IMR-90 (cell line): ENCODE data around the gene ADAMTS6. TPM values are rescaled to one million over a fixed set of nuclear protein-coding genes. Genes with fewer than 3 reads are reported as not detected.

Experiments
- ATAC-seq: fragments of 200-7000 bp; cut with Tn5 transposase; 2 replicates; pipeline ENCODE4 v1.9.1; 2020; ENCODE audit warnings: low read depth, mild to moderate bottlenecking, moderate library complexity
- BruUV-seq: library from RNA; stranded (reverse); fragments of 400-500 nt; replicated peaks from 2 replicates; lab custom pipeline; 2021; lab: Mats Ljungman, UMichigan
- CTCF ChIA-PET: fragments of 300-600 bp; formaldehyde crosslinking; extraction: SDS; loops from one replicate; lab custom pipeline; 2021; ENCODE audit warnings: antibody characterized with exemption; lab: Yijun Ruan, JAX
- POLR2A ChIA-PET: fragments of 300-600 bp; sonication (Branson Sonifier 250); formaldehyde crosslinking; loops from one replicate; lab custom pipeline; 2022; ENCODE audit warnings: antibody characterized with exemption; ENCODE audit not compliant: unreplicated experiment; lab: Charles Lee
- DNase-seq: peaks from one replicate; pipeline ENCODE4 v3.0.0; 2013
- H2AFZ ChIP-seq: replicated peaks from 2 replicates; pipeline ENCODE3; 2013; ENCODE audit warnings: low read length, mild to moderate bottlenecking; ENCODE audit not compliant: poor library complexity
- H2AK5ac ChIP-seq: 2 replicates; pipeline ENCODE4 v1.6.1; 2013; ENCODE audit warnings: low read depth, low read length, inconsistent platforms
- H2AK9ac ChIP-seq: replicated peaks from 2 replicates; pipeline ENCODE3; 2013; ENCODE audit warnings: mild to moderate bottlenecking, low read depth, low read length, moderate library complexity; ENCODE audit not compliant: poor library complexity
- H2BK120ac ChIP-seq: 2 replicates; pipeline ENCODE4 v1.6.1; 2013; ENCODE audit warnings: low read depth, low read length, inconsistent platforms
- H2BK15ac ChIP-seq: 3 replicates; pipeline ENCODE4 v1.6.1; 2013; ENCODE audit warnings: low read depth, low read length, inconsistent platforms
- H2BK20ac ChIP-seq: 2 replicates; pipeline ENCODE4 v1.6.1; 2013; ENCODE audit warnings: low read depth, mild to moderate bottlenecking, inconsistent platforms, low read length, moderate library complexity
- H2BK5ac ChIP-seq: 2 replicates; pipeline ENCODE4 v1.6.1; 2013; ENCODE audit warnings: mild to moderate bottlenecking, low read depth, low read length, inconsistent platforms; ENCODE audit not compliant: poor library complexity, severe bottlenecking
- H3K14ac ChIP-seq: replicated peaks from 2 replicates; pipeline ENCODE4 v1.6.1; 2013; ENCODE audit warnings: low read depth, low read length, inconsistent platforms
- H3K18ac ChIP-seq: 2 replicates; pipeline ENCODE4 v1.6.1; 2013; ENCODE audit warnings: low read depth, low read length, control low read depth
- H3K23ac ChIP-seq: 2 replicates; pipeline ENCODE4 v1.6.1; 2013; ENCODE audit warnings: low read depth, low read length, inconsistent platforms
- H3K27ac ChIP-seq: 2 replicates; pipeline ENCODE4 v1.5.1; 2013; ENCODE audit warnings: mild to moderate bottlenecking, control low read depth, low read length; ENCODE audit not compliant: insufficient read depth
- H3K27me3 ChIP-seq: 2 replicates; pipeline ENCODE4 v1.6.1; 2013; ENCODE audit warnings: low read length; ENCODE audit not compliant: control insufficient read depth, insufficient read depth
- H3K36me3 ChIP-seq: 2 replicates; pipeline ENCODE4 v1.6.1; 2013; ENCODE audit warnings: low read length, mixed read lengths; ENCODE audit not compliant: control insufficient read depth, insufficient read depth
- H3K4ac ChIP-seq: 2 replicates; pipeline ENCODE4 v1.6.1; 2013; ENCODE audit warnings: low read depth, low read length, inconsistent platforms
- H3K4me1 ChIP-seq: 2 replicates; pipeline ENCODE4 v1.6.1; 2013; ENCODE audit warnings: low read length, mixed read lengths; ENCODE audit not compliant: control insufficient read depth, insufficient read depth
- H3K4me2 ChIP-seq: 2 replicates; pipeline ENCODE4 v1.6.1; 2013; ENCODE audit warnings: low read depth, mild to moderate bottlenecking, control low read depth, low read length, moderate library complexity
- H3K4me3 ChIP-seq: 2 replicates; pipeline ENCODE4 v1.5.1; 2013; ENCODE audit warnings: low read depth, mild to moderate bottlenecking, control low read depth, low read length, moderate library complexity; ENCODE audit not compliant: insufficient read depth
- H3K56ac ChIP-seq: 2 replicates; pipeline ENCODE4 v1.6.1; 2013; ENCODE audit warnings: low read length, inconsistent platforms; ENCODE audit not compliant: insufficient read depth; ENCODE audit errors: extremely low read depth
- H3K79me1 ChIP-seq, 2 experiments: 2 replicates each; pipeline ENCODE4 v1.6.1; 2013; ENCODE audit warnings: low read length in 2 of 2, inconsistent platforms in 1 of 2, low read depth in 1 of 2
- H3K9ac ChIP-seq: 2 replicates; pipeline ENCODE4 v1.6.1; 2013; ENCODE audit warnings: low read depth, low read length, control low read depth
- H3K9me1 ChIP-seq: 2 replicates; pipeline ENCODE4 v1.6.1; 2013; ENCODE audit warnings: low read length, inconsistent platforms; ENCODE audit not compliant: insufficient read depth
- H3K9me3 ChIP-seq: 2 replicates; pipeline ENCODE4 v1.6.1; 2013; ENCODE audit warnings: low read length; ENCODE audit not compliant: control insufficient read depth, insufficient read depth
- H4K20me1 ChIP-seq: 2 replicates; pipeline ENCODE4 v1.6.1; 2013; ENCODE audit warnings: low read length, inconsistent platforms; ENCODE audit not compliant: insufficient read depth
- H4K5ac ChIP-seq: 2 replicates; pipeline ENCODE4 v1.6.1; 2013; ENCODE audit warnings: mild to moderate bottlenecking, low read depth, low read length, control low read depth
- H4K8ac ChIP-seq, 2 experiments: 2 replicates each; pipeline ENCODE4 v1.6.1; 2013; ENCODE audit warnings: low read depth in 2 of 2, low read length in 2 of 2, control low read depth in 1 of 2, inconsistent platforms in 1 of 2
- H4K91ac ChIP-seq: 2 replicates; pipeline ENCODE4 v1.6.1; 2013; ENCODE audit warnings: low read depth, low read length, inconsistent platforms; ENCODE audit not compliant: insufficient read depth
- CHD1 ChIP-seq: IDR thresholded peaks from 2 replicates; pipeline ENCODE4 v1.6.1; 2012; ENCODE audit warnings: low read depth, low read length, improper control_type of control experiment
- MXI1 ChIP-seq: IDR thresholded peaks from 2 replicates; pipeline ENCODE4 v1.6.1; 2012; ENCODE audit warnings: low read depth, mild to moderate bottlenecking, low read length, moderate library complexity, borderline replicate concordance
- POLR2A ChIP-seq: IDR thresholded peaks from 2 replicates; pipeline ENCODE4 v1.6.1; 2012; ENCODE audit warnings: mild to moderate bottlenecking, low read depth, low read length
- RAD21 ChIP-seq: IDR thresholded peaks from 2 replicates; pipeline ENCODE4 v1.6.1; 2012; ENCODE audit warnings: low read length, improper control_type of control experiment
- RFX5 ChIP-seq: IDR thresholded peaks from 2 replicates; pipeline ENCODE4 v1.8.0; 2012; ENCODE audit warnings: low read depth, mild to moderate bottlenecking, low read length, moderate library complexity
- WGBS, 2 experiments: methylation state at CpG; one replicate each; pipeline versions ENCODE4 v1.1.5 to v1.1.7; 2013; ENCODE audit warnings: missing lambda C conversion rate in 2 of 2; ENCODE audit not compliant: insufficient read length in 1 of 2; ENCODE audit errors: extremely low coverage in 2 of 2; 5-methylcytosine and 5-hydroxymethylcytosine counted together
- dilution Hi-C: fragments of 300-500 bp; cut with HindIII; formaldehyde crosslinking; loops from one replicate; pipeline ENCODE4 v1.14.3; 2018; ENCODE audit warnings: low sequenced_read_pairs; ENCODE audit not compliant: unreplicated experiment
- in situ Hi-C: fragments of 300-500 bp; cut with MboI; formaldehyde crosslinking; loops from 3 replicates; pipeline ENCODE4 v1.14.3; 2019; ENCODE audit warnings: low sequenced_read_pairs, inconsistent platforms, mixed read lengths
- intact Hi-C: fragments of 100-400 bp; cut with micrococcal nuclease; formaldehyde crosslinking; loops from 2 replicates; pipeline ENCODE4 v1.10.0; 2022
- polyA plus RNA-seq, 3 experiments: library from polyadenylated mRNA; depleted of rRNA; stranded (reverse); fragments of >200 nt; gene quantifications; 2 replicates each; pipeline ENCODE4 v1.2.3, GENCODE V29; 2012; ENCODE audit warnings: low replicate concordance in 1 of 3
- total RNA-seq: library from RNA; depleted of rRNA; stranded (reverse); fragments of >200 nt; gene quantifications from 2 replicates; pipeline ENCODE4 v1.2.3, GENCODE V29; 2012
- TF ChIP-seq, protein P1 (sequence below): fragments of 150-350 bp; IDR thresholded peaks from 2 replicates; pipeline ENCODE4 v1.6.1; 2016; ENCODE audit warnings: low read depth, mild to moderate bottlenecking, low read length, moderate library complexity, borderline replicate concordance

Gene ADAMTS6
- total and polyA plus RNA-seq, 2 of the 4 experiments (the other 2 are of a cell fraction): 23.9 to 173 TPM

DNA sequence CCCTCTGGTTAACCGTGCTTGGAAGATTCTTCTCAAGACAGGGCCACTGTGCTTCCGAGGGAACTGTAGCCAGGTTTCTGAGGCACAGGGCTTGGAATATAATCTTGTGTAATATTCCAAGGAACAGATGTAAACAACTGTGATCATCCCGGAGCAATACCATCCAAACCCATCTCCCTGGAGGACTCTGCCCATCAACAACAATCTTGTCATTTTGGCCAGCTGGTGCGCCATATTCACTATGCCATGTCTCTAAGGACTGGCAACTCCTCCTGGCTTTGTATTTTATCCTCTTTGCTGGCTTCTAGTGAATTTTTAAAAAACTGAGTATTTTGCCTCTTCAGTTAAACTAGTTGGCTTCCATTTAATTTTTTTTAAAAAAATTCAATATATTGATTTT, 349.3 kb downstream of the ADAMTS6 start:
- H2AK5ac ChIP-seq: peak overlapping the region; percentile 80
- H3K4me2 ChIP-seq: no peak overlapping the region
- H3K79me1 ChIP-seq: no peaks in the 10 kb centered on the region
- H2BK15ac ChIP-seq: 0 out of 3 replicates have a peak overlapping the region, but pooled peaks have one; percentile 59
- in situ Hi-C loops (no loop called here), dilution Hi-C loops (no loop called here), intact Hi-C loops (no loop called here)
- peaks cover 11% of the 10 kb centered on the region for H3K9me1 ChIP-seq
- H3K56ac ChIP-seq: no peak overlapping the region
- H2BK20ac ChIP-seq: peak overlapping the region; percentile 51
- ChIA-PET POLR2A (no interaction called here), CTCF (no interaction called here)
- no peaks in the 10 kb centered on the region for H3K27me3 ChIP-seq
- no peak overlapping the region for H2AK9ac ChIP-seq
- no peak for ATAC-seq
- H3K4me1 ChIP-seq: peaks cover 13% of the 10 kb centered on the region
- H2BK120ac ChIP-seq: peak overlapping the region; percentile 63
- no peak overlapping the region for H2AFZ ChIP-seq
- H4K91ac ChIP-seq: peak overlapping the region; percentile 30
- peak overlapping the region; percentile 61 for H3K14ac ChIP-seq
- no peak overlapping the region for H3K27ac ChIP-seq
- no peak overlapping the region; a peak in 1 of 4 replicates for H4K8ac ChIP-seq
- no CpG with 5 or more reads among the region's 4 CpGs for WGBS, 2 experiments
- H3K4ac ChIP-seq: peak overlapping the region; percentile 60; the same call in 1 of the 2 replicates
- H3K23ac ChIP-seq: no peak overlapping the region
- H3K9me3 ChIP-seq: no peaks in the 10 kb centered on the region
- no peaks in the 10 kb centered on the region for H4K20me1 ChIP-seq
- H2BK5ac ChIP-seq: no peak overlapping the region
- H3K36me3 ChIP-seq: no peaks in the 10 kb centered on the region
- H3K9ac ChIP-seq: no peak overlapping the region
- TF ChIP-seq MXI1 (no peak), RAD21 (no peak), CHD1 (no peak), RFX5 (no peak), POLR2A (no peak)
- TF ChIP-seq, protein P1, sequence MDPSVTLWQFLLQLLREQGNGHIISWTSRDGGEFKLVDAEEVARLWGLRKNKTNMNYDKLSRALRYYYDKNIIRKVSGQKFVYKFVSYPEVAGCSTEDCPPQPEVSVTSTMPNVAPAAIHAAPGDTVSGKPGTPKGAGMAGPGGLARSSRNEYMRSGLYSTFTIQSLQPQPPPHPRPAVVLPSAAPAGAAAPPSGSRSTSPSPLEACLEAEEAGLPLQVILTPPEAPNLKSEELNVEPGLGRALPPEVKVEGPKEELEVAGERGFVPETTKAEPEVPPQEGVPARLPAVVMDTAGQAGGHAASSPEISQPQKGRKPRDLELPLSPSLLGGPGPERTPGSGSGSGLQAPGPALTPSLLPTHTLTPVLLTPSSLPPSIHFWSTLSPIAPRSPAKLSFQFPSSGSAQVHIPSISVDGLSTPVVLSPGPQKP: no peak
- H3K18ac ChIP-seq: peak overlapping the region; percentile 20; the same call in 1 of the 2 replicates
- no peak overlapping the region for H4K5ac ChIP-seq
- no peak overlapping the region for H3K4me3 ChIP-seq
- no peak for DNase-seq
- BruUV-seq: no TSS peak
